22Rv1 (cell line): ENCODE data around the gene ATP5ME.

Experiments used
- CTCF ChIP-seq: fragments of 450-650 bp; IDR thresholded peaks from 2 replicates; pipeline ENCODE4 v1.5.1; 2017; ENCODE audit warnings: mild to moderate bottlenecking
- ZFX ChIP-seq: fragments of 450-650 bp; IDR thresholded peaks from 2 replicates; pipeline ENCODE4 v1.6.1; 2017; ENCODE audit warnings: antibody characterized with exemption, borderline replicate concordance

GRCh38 chr4:673349-674091, 556 bp downstream of the ATP5ME start:
- TF ChIP-seq CTCF: no peak
- no peak for TF ChIP-seq ZFX
